Skeletal muscle tissue (tissue), 4 donors: Measurements from ENCODE around the gene HERC4. TPM values are rescaled to one million over a fixed set of nuclear protein-coding genes. Genes with fewer than 3 reads are reported as not detected.
"Not testable (repeated sequence)": the region's sequence is repeated elsewhere in the genome, so short reads cannot be mapped to it uniquely, and the experiment has no call there.

Experiments
- H3K27ac ChIP-seq: one replicate; pipeline ENCODE4 v1.7.0; 2013; ENCODE audit warnings: mild to moderate bottlenecking, low read depth, low read length, inconsistent platforms
- H3K27me3 ChIP-seq, 3 donors: one replicate each; pipeline ENCODE4 v1.7.0; 2013; ENCODE audit warnings: low read length in 3 of 3; ENCODE audit not compliant: control insufficient read depth in 3 of 3, insufficient read depth in 3 of 3
- H3K36me3 ChIP-seq, 3 donors: one replicate each; pipeline ENCODE4 v1.7.0; 2013; ENCODE audit warnings: low read length in 3 of 3; ENCODE audit not compliant: control insufficient read depth in 3 of 3, insufficient read depth in 3 of 3
- H3K4me1 ChIP-seq, 3 donors: one replicate each; pipeline ENCODE4 v1.7.0; 2013; ENCODE audit warnings: low read length in 3 of 3, mild to moderate bottlenecking in 3 of 3; ENCODE audit not compliant: control insufficient read depth in 3 of 3, insufficient read depth in 3 of 3
- H3K4me3 ChIP-seq, 3 donors: one replicate each; pipeline ENCODE4 v1.7.0; 2013; ENCODE audit warnings: low read length in 3 of 3
- H3K9ac ChIP-seq, 3 donors: one replicate each; pipeline ENCODE4 v1.7.0; 2013; ENCODE audit warnings: low read length in 3 of 3, mild to moderate bottlenecking in 3 of 3, moderate library complexity in 2 of 3, low read depth in 1 of 3
- H3K9me3 ChIP-seq, 3 donors: one replicate each; pipeline ENCODE4 v1.7.0; 2013; ENCODE audit warnings: low read length in 3 of 3; ENCODE audit not compliant: control insufficient read depth in 3 of 3
- total RNA-seq: library from RNA; depleted of rRNA; stranded (reverse); fragments of >200 nt; gene quantifications from one replicate; pipeline ENCODE4 v1.2.3, GENCODE V29; 2014
- donor health status: Osteomylitis.

The HERC4 gene
- total RNA-seq, 1 donor from 2014 or later: 64.7 TPM

DNA sequence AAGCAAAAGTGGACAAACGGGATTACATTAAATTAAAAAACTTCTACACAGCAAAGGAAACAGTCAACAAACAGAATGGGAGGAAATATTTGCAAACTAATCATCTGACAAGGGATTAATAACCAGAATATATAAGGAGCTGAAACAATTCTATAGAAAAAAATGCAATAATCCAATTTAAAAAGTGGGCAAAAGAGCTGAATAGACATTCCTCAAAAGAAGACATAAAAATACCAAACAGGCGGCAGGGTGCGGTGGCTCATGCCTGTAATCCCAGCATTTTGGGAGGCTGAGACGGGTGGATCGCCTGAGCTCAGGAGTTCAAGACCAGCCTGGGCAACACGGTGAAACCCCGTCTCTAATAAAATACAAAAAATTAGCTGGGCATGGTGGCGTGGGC lies 92.5 kb downstream of the HERC4 start:
- H3K9me3 ChIP-seq, H3K27me3 ChIP-seq, H3K9ac ChIP-seq, H3K27ac ChIP-seq, H3K4me3 ChIP-seq, H3K4me1 ChIP-seq: not testable (repeated sequence)
- peaks cover 7 to 14% (median 10%) of the 10 kb centered on the region in 3 donors for H3K36me3 ChIP-seq

- Histone ChIP-seq H3K27ac (no peak overlapping the region), H3K9me3 (no peaks in the 10 kb centered on the region), H3K36me3 (peaks cover 10 to 14% (median 10%) of the 10 kb centered on the region in 3 donors), H3K27me3 (no peaks in the 10 kb centered on the region), H3K4me1 (peaks cover 7 to 9% (median 8%) of the 10 kb centered on the region in 3 donors), H3K4me3 (no peak overlapping the region), H3K9ac (no peak overlapping the region)
Observed at GRCh38 chr10:67978749-67979148, 96.3 kb downstream of the HERC4 start.

DNA sequence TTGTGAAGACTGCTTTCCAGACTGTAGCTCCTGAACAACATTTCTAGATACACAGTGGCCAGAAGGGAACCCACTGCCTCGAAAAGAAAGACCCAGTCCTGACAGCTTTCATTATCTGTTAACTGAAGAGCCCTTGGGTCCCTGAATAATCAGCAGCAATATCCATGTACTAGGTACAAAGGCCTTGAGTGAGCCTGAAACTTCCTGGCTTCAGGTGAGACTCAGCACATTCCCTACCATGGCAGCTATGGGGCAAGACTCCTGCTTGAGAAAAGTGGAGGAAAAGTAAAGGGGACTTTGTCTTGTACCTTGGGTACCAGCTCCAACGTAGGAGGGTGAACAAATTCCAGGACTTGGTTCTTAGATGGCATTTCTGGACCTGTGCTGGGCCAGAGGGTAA lies 97.8 kb downstream of the HERC4 start:
- Histone ChIP-seq H3K4me1 (peaks cover 7 to 9% (median 8%) of the 10 kb centered on the region in 3 donors), H3K36me3 (peaks cover 10 to 14% (median 10%) of the 10 kb centered on the region in 3 donors), H3K9me3 (no peaks in the 10 kb centered on the region), H3K4me3 (no peak overlapping the region), H3K9ac (peak overlapping the region in 1 of 3 donors; percentile 75), H3K27ac (no peak overlapping the region), H3K27me3 (no peaks in the 10 kb centered on the region)

- peaks cover 12 to 14% (median 13%) of the 10 kb centered on the region in 3 donors for H3K36me3 ChIP-seq
- H3K4me1 ChIP-seq: peaks cover 7 to 9% (median 8%) of the 10 kb centered on the region in 3 donors
- no peaks in the 10 kb centered on the region for H3K9me3 ChIP-seq
- H3K9ac ChIP-seq: peak overlapping the region in 2 of 3 donors; percentile 2 to 75
- no peak overlapping the region for H3K4me3 ChIP-seq
- no peaks in the 10 kb centered on the region for H3K27me3 ChIP-seq
- no peak overlapping the region for H3K27ac ChIP-seq
Observed at GRCh38 chr10:67976292-67977245, 98.5 kb downstream of the HERC4 start.

DNA sequence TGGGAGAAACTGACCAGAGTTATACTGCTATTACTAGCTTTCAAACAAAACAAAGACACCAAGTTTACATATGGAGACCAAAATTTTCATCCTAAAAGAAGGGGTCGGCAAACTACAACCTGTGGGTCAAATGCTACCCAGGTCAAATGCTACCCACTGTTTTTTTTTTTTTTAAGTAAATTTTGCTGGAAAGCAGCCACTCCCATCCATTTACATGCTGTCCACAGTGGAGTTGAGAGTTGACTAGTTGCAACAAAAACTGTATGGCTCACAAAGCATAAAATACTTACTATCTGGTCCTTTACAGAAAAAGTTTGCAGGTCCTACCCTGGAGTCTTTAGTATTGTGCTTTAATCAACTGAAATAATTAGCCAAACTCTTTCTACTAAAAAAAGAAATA lies 99.2 kb downstream of the HERC4 start:
- H3K4me1 ChIP-seq: peaks cover 7 to 9% (median 8%) of the 10 kb centered on the region in 3 donors
- H3K9ac ChIP-seq: no peak overlapping the region
- H3K27me3 ChIP-seq: no peaks in the 10 kb centered on the region
- H3K9me3 ChIP-seq: no peaks in the 10 kb centered on the region
- no peak overlapping the region for H3K27ac ChIP-seq
- H3K36me3 ChIP-seq: peaks cover 12 to 13% (median 13%) of the 10 kb centered on the region in 3 donors
- no peak overlapping the region for H3K4me3 ChIP-seq

GRCh38 chr10:67971311-67971710 lies 103.8 kb downstream of the HERC4 start:
- Histone ChIP-seq H3K27me3 (no peaks in the 10 kb centered on the region), H3K36me3 (peaks cover 0 to 3% (median 2%) of the 10 kb centered on the region in 3 donors), H3K4me1 (peaks cover 0 to 8% (median 0%) of the 10 kb centered on the region in 3 donors), H3K9ac (no peak overlapping the region), H3K9me3 (no peaks in the 10 kb centered on the region), H3K27ac (no peak overlapping the region), H3K4me3 (no peak overlapping the region)

DNA sequence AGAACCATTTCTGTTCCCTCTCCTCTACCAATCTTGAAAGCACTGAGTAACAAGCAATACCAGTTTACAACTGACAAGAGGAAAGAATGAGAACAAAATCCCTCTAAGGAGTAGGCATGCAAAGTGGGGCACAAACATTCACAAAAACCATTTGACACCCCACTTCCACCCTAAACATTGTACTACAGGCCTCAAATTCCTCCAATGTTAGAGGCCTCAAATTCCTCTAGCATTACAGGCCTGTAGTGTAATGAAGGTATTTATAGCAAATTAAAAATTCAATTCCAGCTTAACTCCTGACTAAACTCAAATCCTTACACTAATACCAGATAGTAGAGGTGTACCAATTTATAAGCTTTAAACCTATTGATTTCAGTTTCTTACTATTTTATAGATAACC lies 105.2 kb downstream of the HERC4 start:
- peaks cover 2 to 13% (median 8%) of the 10 kb centered on the region in 3 donors for H3K36me3 ChIP-seq
- no peak overlapping the region for H3K9ac ChIP-seq
- H3K4me1 ChIP-seq: peaks cover 0 to 8% (median 0%) of the 10 kb centered on the region in 3 donors
- H3K27ac ChIP-seq: no peak overlapping the region
- H3K4me3 ChIP-seq: no peak overlapping the region
- H3K27me3 ChIP-seq: no peaks in the 10 kb centered on the region
- no peaks in the 10 kb centered on the region for H3K9me3 ChIP-seq

DNA sequence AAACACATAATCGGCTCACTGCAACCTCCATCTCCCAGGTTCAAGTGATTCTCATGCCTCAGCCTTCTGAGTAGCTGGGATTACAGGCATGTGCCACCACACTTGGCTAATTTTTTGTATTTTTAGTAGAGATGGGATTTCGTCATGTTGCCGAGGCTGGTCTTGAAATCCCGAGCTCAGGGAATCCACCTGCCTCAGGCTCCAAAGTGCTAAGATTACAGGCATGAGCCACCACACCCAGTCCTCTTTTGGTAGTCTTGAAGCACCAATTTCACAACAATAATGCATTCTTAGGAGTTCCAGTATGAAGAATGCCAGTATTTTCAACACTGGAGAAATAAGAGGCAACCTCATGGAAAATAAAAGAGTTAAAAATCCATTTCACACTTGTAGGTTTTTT lies 109.0 kb downstream of the HERC4 start:
- peaks cover 0 to 10% (median 9%) of the 10 kb centered on the region in 3 donors for H3K36me3 ChIP-seq

GRCh38 chr10:67965456-67965855 lies 109.6 kb downstream of the HERC4 start:
- Histone ChIP-seq H3K9ac (no peak overlapping the region), H3K4me1 (peaks cover 0 to 8% (median 0%) of the 10 kb centered on the region in 3 donors), H3K36me3 (peaks cover 0 to 11% (median 10%) of the 10 kb centered on the region in 3 donors), H3K27ac (no peak overlapping the region), H3K27me3 (no peaks in the 10 kb centered on the region), H3K4me3 (no peak overlapping the region), H3K9me3 (no peaks in the 10 kb centered on the region)

More for the DNA sequence above, 109.0 kb downstream of the HERC4 start:
- H3K4me3 ChIP-seq, H3K27me3 ChIP-seq, H3K4me1 ChIP-seq, H3K9me3 ChIP-seq, H3K9ac ChIP-seq, H3K27ac ChIP-seq: not testable (repeated sequence)

GRCh38 chr10:67959839-67960476 lies 115.1 kb downstream of the HERC4 start:
- no peak overlapping the region for H3K9ac ChIP-seq
- H3K36me3 ChIP-seq: peaks cover 0 to 7% (median 0%) of the 10 kb centered on the region in 3 donors
- no peak overlapping the region for H3K27ac ChIP-seq
- H3K27me3 ChIP-seq: no peaks in the 10 kb centered on the region
- H3K4me1 ChIP-seq: no peaks in the 10 kb centered on the region
- H3K4me3 ChIP-seq: no peak overlapping the region
- no peaks in the 10 kb centered on the region for H3K9me3 ChIP-seq
